HEK293 (cell line): ENCODE data around the gene RAD54L.

Experiments
- KLF1 ChIP-seq: fragments of 450-650 bp; formaldehyde crosslinking; IDR thresholded peaks from 2 replicates; pipeline ENCODE4 v1.5.1; 2016; ENCODE audit warnings: missing biosample characterization, missing genetic modification characterization
- KLF10 ChIP-seq: fragments of 450-650 bp; IDR thresholded peaks from 2 replicates; pipeline ENCODE4 v1.5.1; 2018; ENCODE audit warnings: missing biosample characterization, mild to moderate bottlenecking, missing genetic modification characterization
- KLF9 ChIP-seq: fragments of 450-650 bp; formaldehyde crosslinking; IDR thresholded peaks from 2 replicates; pipeline ENCODE4 v1.5.1; 2016; ENCODE audit warnings: missing biosample characterization, missing genetic modification characterization, low read depth
- MEIS1 ChIP-seq: sonication (generic); formaldehyde crosslinking; IDR thresholded peaks from 2 replicates; pipeline ENCODE4 v1.8.1; 2022; ENCODE audit warnings: missing genetic modification reagents, mild to moderate bottlenecking, borderline replicate concordance
- SETDB1 ChIP-seq: IDR thresholded peaks from one replicate; pipeline ENCODE4 v1.6.1; 2017; ENCODE audit warnings: mild to moderate bottlenecking, low read length, moderate library complexity, mixed read lengths; ENCODE audit not compliant: insufficient read length
- SP2 ChIP-seq: fragments of 450-650 bp; formaldehyde crosslinking; IDR thresholded peaks from 2 replicates; pipeline ENCODE4 v1.5.1; 2016; ENCODE audit warnings: missing biosample characterization, missing genetic modification characterization
- SP7 ChIP-seq: fragments of 450-650 bp; formaldehyde crosslinking; IDR thresholded peaks from 2 replicates; pipeline ENCODE4 v1.5.1; 2016; ENCODE audit warnings: missing biosample characterization, missing genetic modification characterization
- YY1 ChIP-seq: fragments of 450-650 bp; formaldehyde crosslinking; IDR thresholded peaks from 2 replicates; pipeline ENCODE4 v1.5.1; 2018; ENCODE audit warnings: missing biosample characterization, missing genetic modification characterization
- ZBTB7A ChIP-seq: fragments of 450-650 bp; formaldehyde crosslinking; IDR thresholded peaks from 2 replicates; pipeline ENCODE4 v1.5.1; 2016; ENCODE audit warnings: low read depth, missing biosample characterization, missing genetic modification characterization
- ZNF157 ChIP-seq: fragments of 450-650 bp; formaldehyde crosslinking; IDR thresholded peaks from 2 replicates; pipeline ENCODE4 v1.5.1; 2016; ENCODE audit warnings: missing biosample characterization, missing genetic modification characterization
- ZNF16 ChIP-seq: fragments of 450-650 bp; formaldehyde crosslinking; IDR thresholded peaks from 2 replicates; pipeline ENCODE4 v1.5.1; 2016; ENCODE audit warnings: low read depth, missing biosample characterization, missing genetic modification characterization
- ZNF184 ChIP-seq: fragments of 450-650 bp; IDR thresholded peaks from 2 replicates; pipeline ENCODE4 v1.5.1; 2018; ENCODE audit warnings: missing biosample characterization, mild to moderate bottlenecking, missing genetic modification characterization
- ZNF223 ChIP-seq: fragments of 450-650 bp; formaldehyde crosslinking; IDR thresholded peaks from 2 replicates; pipeline ENCODE4 v1.5.1; 2016; ENCODE audit warnings: missing biosample characterization, missing genetic modification characterization
- ZNF23 ChIP-seq: fragments of 450-650 bp; formaldehyde crosslinking; IDR thresholded peaks from 2 replicates; pipeline ENCODE4 v1.5.1; 2016; ENCODE audit warnings: missing biosample characterization, missing genetic modification characterization, borderline replicate concordance
- ZNF335 ChIP-seq: fragments of 450-650 bp; formaldehyde crosslinking; conservative IDR thresholded peaks from 2 replicates; pipeline ENCODE4 v1.5.1; 2016; ENCODE audit warnings: missing biosample characterization, missing genetic modification characterization
- ZNF404 ChIP-seq: fragments of 450-650 bp; formaldehyde crosslinking; IDR thresholded peaks from 2 replicates; pipeline ENCODE4 v1.5.1; 2017; ENCODE audit warnings: missing biosample characterization, missing genetic modification characterization
- ZNF530 ChIP-seq: fragments of 450-650 bp; formaldehyde crosslinking; IDR thresholded peaks from 2 replicates; pipeline ENCODE4 v1.5.1; 2016; ENCODE audit warnings: low read depth, missing biosample characterization, missing genetic modification characterization
- ZNF555 ChIP-seq: fragments of 450-650 bp; formaldehyde crosslinking; conservative IDR thresholded peaks from 2 replicates; pipeline ENCODE4 v1.5.1; 2017; ENCODE audit warnings: missing biosample characterization, mild to moderate bottlenecking, missing genetic modification characterization, inconsistent platforms
- ZNF621 ChIP-seq: fragments of 450-650 bp; formaldehyde crosslinking; IDR thresholded peaks from 2 replicates; pipeline ENCODE4 v1.5.1; 2017; ENCODE audit warnings: missing biosample characterization, missing genetic modification characterization
- ZNF624 ChIP-seq: fragments of 450-650 bp; formaldehyde crosslinking; IDR thresholded peaks from 2 replicates; pipeline ENCODE4 v1.5.1; 2017; ENCODE audit warnings: missing biosample characterization, missing genetic modification characterization
- ZNF654 ChIP-seq: fragments of 450-650 bp; formaldehyde crosslinking; IDR thresholded peaks from 2 replicates; pipeline ENCODE4 v1.5.1; 2016; ENCODE audit warnings: low read depth, missing biosample characterization, missing genetic modification characterization
- ZNF707 ChIP-seq: fragments of 450-650 bp; formaldehyde crosslinking; IDR thresholded peaks from 2 replicates; pipeline ENCODE4 v1.5.1; 2016; ENCODE audit warnings: missing biosample characterization, missing genetic modification characterization
- ZSCAN30 ChIP-seq: fragments of 450-650 bp; IDR thresholded peaks from 2 replicates; pipeline ENCODE4 v1.5.1; 2018; ENCODE audit warnings: missing biosample characterization, mild to moderate bottlenecking, missing genetic modification characterization, moderate library complexity
- ZXDB ChIP-seq: fragments of 450-650 bp; formaldehyde crosslinking; IDR thresholded peaks from 2 replicates; pipeline ENCODE4 v1.5.1; 2016; ENCODE audit warnings: missing biosample characterization, missing genetic modification characterization
- TF ChIP-seq, protein P1 (sequence below): fragments of 450-650 bp; formaldehyde crosslinking; IDR thresholded peaks from 2 replicates; pipeline ENCODE4 v1.5.1; 2016; ENCODE audit warnings: missing biosample characterization, missing genetic modification characterization
- TF ChIP-seq, protein P2 (sequence below): fragments of 450-650 bp; formaldehyde crosslinking; conservative IDR thresholded peaks from 2 replicates; pipeline ENCODE4 v1.5.1; 2016; ENCODE audit warnings: low read depth, missing biosample characterization, missing genetic modification characterization
- TF ChIP-seq, protein P3 (sequence below): fragments of 450-650 bp; formaldehyde crosslinking; IDR thresholded peaks from 2 replicates; pipeline ENCODE4; 2016; ENCODE audit warnings: missing biosample characterization, missing genetic modification characterization
- TF ChIP-seq, protein P4 (sequence below): fragments of 450-650 bp; formaldehyde crosslinking; IDR thresholded peaks from 2 replicates; pipeline ENCODE4 v1.5.1; 2016; ENCODE audit warnings: missing biosample characterization, missing genetic modification characterization

The RAD54L gene

DNA sequence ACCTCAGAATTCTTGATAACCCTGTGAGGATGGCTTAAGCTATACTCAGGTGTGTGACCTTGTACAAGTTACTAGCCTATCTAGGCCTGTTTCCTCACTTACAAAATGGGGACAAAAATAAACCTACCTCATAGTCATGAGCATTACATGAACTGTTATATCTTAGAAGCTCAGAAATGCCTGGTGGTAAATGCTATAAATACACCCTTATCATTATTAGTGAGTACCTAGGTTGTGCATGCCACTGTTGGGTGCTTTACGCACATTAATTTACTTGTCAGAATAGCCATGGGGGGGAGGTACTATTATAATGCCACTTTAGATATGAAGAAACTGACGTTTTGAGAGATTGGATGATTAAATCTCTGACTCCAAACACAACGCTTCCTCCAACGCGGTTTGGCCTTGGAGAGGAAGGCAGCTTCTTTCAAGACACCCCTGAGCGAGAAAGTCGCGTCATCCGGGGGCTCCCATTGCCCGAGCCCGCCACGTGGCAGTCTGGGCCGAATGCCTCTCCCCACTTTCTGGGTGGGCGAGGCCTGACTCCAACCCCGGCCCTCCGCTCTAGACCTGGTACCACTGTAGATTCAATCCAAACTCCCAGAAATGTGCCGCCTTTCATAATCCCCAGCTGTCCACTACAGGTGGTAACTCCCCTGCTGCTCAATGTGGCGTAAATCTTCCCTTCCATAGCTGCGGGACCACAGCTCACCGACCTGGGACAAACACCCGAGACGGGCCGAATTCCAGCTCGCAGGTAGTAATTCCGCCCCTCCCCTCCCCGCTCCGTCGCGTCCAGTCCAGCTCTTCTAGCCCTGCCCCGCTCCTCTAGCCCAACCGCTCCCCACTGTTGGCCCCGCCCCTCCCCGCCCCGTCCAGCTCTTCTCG, 771 bp upstream of the RAD54L start (continued):
- peak; percentile 71 for TF ChIP-seq KLF1 (tag by site-specific recombination)
- TF ChIP-seq ZSCAN30: 0 out of 2 replicates have a peak, but pooled peaks have one; percentile 6
- no peak for TF ChIP-seq ZNF404 (tag by site-specific recombination)
- TF ChIP-seq, protein P1, sequence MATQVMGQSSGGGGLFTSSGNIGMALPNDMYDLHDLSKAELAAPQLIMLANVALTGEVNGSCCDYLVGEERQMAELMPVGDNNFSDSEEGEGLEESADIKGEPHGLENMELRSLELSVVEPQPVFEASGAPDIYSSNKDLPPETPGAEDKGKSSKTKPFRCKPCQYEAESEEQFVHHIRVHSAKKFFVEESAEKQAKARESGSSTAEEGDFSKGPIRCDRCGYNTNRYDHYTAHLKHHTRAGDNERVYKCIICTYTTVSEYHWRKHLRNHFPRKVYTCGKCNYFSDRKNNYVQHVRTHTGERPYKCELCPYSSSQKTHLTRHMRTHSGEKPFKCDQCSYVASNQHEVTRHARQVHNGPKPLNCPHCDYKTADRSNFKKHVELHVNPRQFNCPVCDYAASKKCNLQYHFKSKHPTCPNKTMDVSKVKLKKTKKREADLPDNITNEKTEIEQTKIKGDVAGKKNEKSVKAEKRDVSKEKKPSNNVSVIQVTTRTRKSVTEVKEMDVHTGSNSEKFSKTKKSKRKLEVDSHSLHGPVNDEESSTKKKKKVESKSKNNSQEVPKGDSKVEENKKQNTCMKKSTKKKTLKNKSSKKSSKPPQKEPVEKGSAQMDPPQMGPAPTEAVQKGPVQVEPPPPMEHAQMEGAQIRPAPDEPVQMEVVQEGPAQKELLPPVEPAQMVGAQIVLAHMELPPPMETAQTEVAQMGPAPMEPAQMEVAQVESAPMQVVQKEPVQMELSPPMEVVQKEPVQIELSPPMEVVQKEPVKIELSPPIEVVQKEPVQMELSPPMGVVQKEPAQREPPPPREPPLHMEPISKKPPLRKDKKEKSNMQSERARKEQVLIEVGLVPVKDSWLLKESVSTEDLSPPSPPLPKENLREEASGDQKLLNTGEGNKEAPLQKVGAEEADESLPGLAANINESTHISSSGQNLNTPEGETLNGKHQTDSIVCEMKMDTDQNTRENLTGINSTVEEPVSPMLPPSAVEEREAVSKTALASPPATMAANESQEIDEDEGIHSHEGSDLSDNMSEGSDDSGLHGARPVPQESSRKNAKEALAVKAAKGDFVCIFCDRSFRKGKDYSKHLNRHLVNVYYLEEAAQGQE (tag by site-specific recombination): peak; percentile 50; the same call in 1 of the 2 replicates
- TF ChIP-seq ZNF530 (tag by site-specific recombination): no peak
- TF ChIP-seq SETDB1: no peak
- no peak; the same call in none of the 2 replicates for TF ChIP-seq SP7 (tag by site-specific recombination)
- no peak for TF ChIP-seq ZNF707 (tag by site-specific recombination)
- TF ChIP-seq ZNF654 (tag by site-specific recombination): no peak
- peak; percentile 91 for TF ChIP-seq ZNF335 (tag by site-specific recombination)
- no peak for TF ChIP-seq ZNF223 (tag by site-specific recombination)
- peak; percentile 57; the same call in 1 of the 2 replicates for TF ChIP-seq KLF9
- TF ChIP-seq ZXDB (tag by site-specific recombination): peak; percentile 53
- no peak for TF ChIP-seq MEIS1 (CRISPR knock-in tag)
- TF ChIP-seq ZNF184: peak; percentile 35; the same call in 1 of the 2 replicates
- TF ChIP-seq ZNF621 (tag by site-specific recombination): no peak
- TF ChIP-seq, protein P2, sequence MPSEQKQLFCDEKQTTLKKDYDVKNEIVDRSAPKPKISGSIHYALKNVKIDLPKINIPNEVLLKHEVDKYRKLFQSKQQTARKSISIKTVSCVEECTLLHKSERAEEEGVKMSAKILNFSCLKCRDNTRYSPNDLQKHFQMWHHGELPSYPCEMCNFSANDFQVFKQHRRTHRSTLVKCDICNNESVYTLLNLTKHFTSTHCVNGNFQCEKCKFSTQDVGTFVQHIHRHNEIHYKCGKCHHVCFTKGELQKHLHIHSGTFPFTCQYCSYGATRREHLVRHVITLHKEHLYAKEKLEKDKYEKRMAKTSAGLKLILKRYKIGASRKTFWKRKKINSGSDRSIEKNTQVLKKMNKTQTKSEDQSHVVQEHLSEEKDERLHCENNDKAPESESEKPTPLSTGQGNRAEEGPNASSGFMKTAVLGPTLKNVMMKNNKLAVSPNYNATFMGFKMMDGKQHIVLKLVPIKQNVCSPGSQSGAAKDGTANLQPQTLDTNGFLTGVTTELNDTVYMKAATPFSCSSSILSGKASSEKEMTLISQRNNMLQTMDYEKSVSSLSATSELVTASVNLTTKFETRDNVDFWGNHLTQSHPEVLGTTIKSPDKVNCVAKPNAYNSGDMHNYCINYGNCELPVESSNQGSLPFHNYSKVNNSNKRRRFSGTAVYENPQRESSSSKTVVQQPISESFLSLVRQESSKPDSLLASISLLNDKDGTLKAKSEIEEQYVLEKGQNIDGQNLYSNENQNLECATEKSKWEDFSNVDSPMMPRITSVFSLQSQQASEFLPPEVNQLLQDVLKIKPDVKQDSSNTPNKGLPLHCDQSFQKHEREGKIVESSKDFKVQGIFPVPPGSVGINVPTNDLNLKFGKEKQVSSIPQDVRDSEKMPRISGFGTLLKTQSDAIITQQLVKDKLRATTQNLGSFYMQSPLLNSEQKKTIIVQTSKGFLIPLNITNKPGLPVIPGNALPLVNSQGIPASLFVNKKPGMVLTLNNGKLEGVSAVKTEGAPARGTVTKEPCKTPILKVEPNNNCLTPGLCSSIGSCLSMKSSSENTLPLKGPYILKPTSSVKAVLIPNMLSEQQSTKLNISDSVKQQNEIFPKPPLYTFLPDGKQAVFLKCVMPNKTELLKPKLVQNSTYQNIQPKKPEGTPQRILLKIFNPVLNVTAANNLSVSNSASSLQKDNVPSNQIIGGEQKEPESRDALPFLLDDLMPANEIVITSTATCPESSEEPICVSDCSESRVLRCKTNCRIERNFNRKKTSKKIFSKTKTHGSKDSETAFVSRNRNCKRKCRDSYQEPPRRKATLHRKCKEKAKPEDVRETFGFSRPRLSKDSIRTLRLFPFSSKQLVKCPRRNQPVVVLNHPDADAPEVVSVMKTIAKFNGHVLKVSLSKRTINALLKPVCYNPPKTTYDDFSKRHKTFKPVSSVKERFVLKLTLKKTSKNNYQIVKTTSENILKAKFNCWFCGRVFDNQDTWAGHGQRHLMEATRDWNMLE (tag by site-specific recombination): no peak
- TF ChIP-seq, protein P3, sequence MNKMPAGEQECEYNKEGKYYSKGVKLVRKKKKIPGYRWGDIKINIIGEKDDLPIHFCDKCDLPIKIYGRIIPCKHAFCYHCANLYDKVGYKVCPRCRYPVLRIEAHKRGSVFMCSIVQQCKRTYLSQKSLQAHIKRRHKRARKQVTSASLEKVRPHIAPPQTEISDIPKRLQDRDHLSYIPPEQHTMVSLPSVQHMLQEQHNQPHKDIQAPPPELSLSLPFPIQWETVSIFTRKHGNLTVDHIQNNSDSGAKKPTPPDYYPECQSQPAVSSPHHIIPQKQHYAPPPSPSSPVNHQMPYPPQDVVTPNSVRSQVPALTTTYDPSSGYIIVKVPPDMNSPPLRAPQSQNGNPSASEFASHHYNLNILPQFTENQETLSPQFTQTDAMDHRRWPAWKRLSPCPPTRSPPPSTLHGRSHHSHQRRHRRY: no peak
- TF ChIP-seq ZNF624 (tag by site-specific recombination): no peak
- no peak for TF ChIP-seq ZNF157 (tag by site-specific recombination)
- TF ChIP-seq ZNF16 (tag by site-specific recombination): no peak
- TF ChIP-seq ZNF23 (tag by site-specific recombination): no peak
- TF ChIP-seq ZBTB7A (tag by site-specific recombination): no peak
- TF ChIP-seq, protein P4, sequence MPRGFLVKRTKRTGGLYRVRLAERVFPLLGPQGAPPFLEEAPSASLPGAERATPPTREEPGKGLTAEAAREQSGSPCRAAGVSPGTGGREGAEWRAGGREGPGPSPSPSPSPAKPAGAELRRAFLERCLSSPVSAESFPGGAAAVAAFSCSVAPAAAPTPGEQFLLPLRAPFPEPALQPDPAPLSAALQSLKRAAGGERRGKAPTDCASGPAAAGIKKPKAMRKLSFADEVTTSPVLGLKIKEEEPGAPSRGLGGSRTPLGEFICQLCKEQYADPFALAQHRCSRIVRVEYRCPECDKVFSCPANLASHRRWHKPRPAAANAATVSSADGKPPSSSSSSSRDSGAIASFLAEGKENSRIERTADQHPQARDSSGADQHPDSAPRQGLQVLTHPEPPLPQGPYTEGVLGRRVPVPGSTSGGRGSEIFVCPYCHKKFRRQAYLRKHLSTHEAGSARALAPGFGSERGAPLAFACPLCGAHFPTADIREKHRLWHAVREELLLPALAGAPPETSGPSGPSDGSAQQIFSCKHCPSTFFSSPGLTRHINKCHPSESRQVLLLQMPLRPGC: no peak
- no peak; the same call in 1 of the 2 replicates for TF ChIP-seq YY1 (tag by site-specific recombination)
- no peak for TF ChIP-seq ZNF555
- peak; percentile 4 for TF ChIP-seq SP2 (tag by site-specific recombination)
- TF ChIP-seq KLF10: no peak
